Measurements from ENCODE around the gene FOXP1.

Gene FOXP1

GRCh38 chr3:71456826-71457225 is 126.7 kb downstream of the FOXP1 start:
- no peaks in the 10 kb centered on the region for H3K9me3 ChIP-seq (ENCODE audit: low read length)
- no peak overlapping the region for H2AFZ ChIP-seq (ENCODE audit: low read length)

DNA sequence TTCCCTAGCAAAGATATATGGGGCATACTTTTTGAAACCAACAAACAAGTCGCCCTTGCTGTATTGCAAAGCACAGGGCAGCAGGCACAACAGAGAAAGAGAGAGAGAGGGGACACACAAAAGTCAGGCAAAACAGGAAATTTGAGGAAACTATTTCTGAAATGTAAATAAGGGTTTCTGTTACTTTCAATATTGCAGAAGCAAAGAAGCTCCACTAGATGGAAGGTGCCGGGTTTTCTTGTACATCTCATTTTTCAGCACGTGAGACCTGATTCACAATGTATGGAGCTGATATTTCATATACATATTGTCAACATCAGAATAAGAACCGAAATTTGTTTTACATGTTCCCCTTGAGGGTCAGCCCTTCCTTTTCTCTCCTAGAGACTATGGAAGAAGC is 127.4 kb downstream of the FOXP1 start:
- Histone ChIP-seq H3K36me3 (ENCODE audit: insufficient read depth, low read length) (peaks cover 8% of the 10 kb centered on the region; the same call in 1 of the 2 replicates), H3K4me2 (ENCODE audit: low read length) (peak overlapping the region; percentile 64), H3K4me1 (ENCODE audit: insufficient read depth, low read length, severe bottlenecking) (peaks cover 88% of the 10 kb centered on the region), H3K27ac (ENCODE audit: low read depth, low read length, poor library complexity, severe bottlenecking) (peak overlapping the region; percentile 85), H3K9ac (ENCODE audit: low read length) (peak overlapping the region; percentile 58; the same call in 1 of the 2 replicates), H2AFZ (ENCODE audit: low read length) (no peak overlapping the region), H3K4me3 (ENCODE audit: low read depth, low read length, poor library complexity, severe bottlenecking) (peak overlapping the region; percentile 34), H3K27me3 (ENCODE audit: insufficient read depth, low read length) (no peaks in the 10 kb centered on the region), H3K79me2 (ENCODE audit: insufficient read depth, low read length) (peaks cover 77% of the 10 kb centered on the region), H4K20me1 (ENCODE audit: insufficient read depth, low read length) (no peaks in the 10 kb centered on the region), H3K9me2 (ENCODE audit: low read depth, low read length) (no peaks in the 10 kb centered on the region), H3K9me3 (ENCODE audit: low read length) (no peaks in the 10 kb centered on the region), H3F3A (ENCODE audit: insufficient read depth, low read length) (0 out of 2 replicates have a peak, but pooled peaks cover 5% of the 10 kb centered on the region)
- no peak for TF ChIP-seq EZH2 (IDR thresholded peaks at IDR 0.05; ENCODE audit: borderline replicate concordance, low read length)
- no peak; the same call in 1 of the 2 replicates for TF ChIP-seq CTCF (IDR thresholded peaks at IDR 0.05; ENCODE audit: low read length)

More at GRCh38 chr3:71456826-71457225, 126.7 kb downstream of the FOXP1 start:
- no peaks in the 10 kb centered on the region for H3K9me2 ChIP-seq (ENCODE audit: low read depth, low read length)
- H3K79me2 ChIP-seq (ENCODE audit: insufficient read depth, low read length): peaks cover 71% of the 10 kb centered on the region
- 0 out of 2 replicates have a peak, but pooled peaks cover 5% of the 10 kb centered on the region for H3F3A ChIP-seq (ENCODE audit: insufficient read depth, low read length)
- H3K4me1 ChIP-seq (ENCODE audit: insufficient read depth, low read length, severe bottlenecking): peaks cover 81% of the 10 kb centered on the region
- H3K4me2 ChIP-seq (ENCODE audit: low read length): peak overlapping the region; percentile 64
- peak overlapping the region; percentile 58; the same call in 1 of the 2 replicates for H3K9ac ChIP-seq (ENCODE audit: low read length)
- H3K27ac ChIP-seq (ENCODE audit: low read depth, low read length, poor library complexity, severe bottlenecking): peak overlapping the region; percentile 85
- peaks cover 10% of the 10 kb centered on the region; the same call in 1 of the 2 replicates for H3K36me3 ChIP-seq (ENCODE audit: insufficient read depth, low read length)
- H4K20me1 ChIP-seq (ENCODE audit: insufficient read depth, low read length): no peaks in the 10 kb centered on the region
- TF ChIP-seq CTCF (IDR thresholded peaks at IDR 0.05; ENCODE audit: low read length) (no peak), EZH2 (IDR thresholded peaks at IDR 0.05; ENCODE audit: borderline replicate concordance, low read length) (no peak)
- no peaks in the 10 kb centered on the region for H3K27me3 ChIP-seq (ENCODE audit: insufficient read depth, low read length)
- peak overlapping the region; percentile 34 for H3K4me3 ChIP-seq (ENCODE audit: low read depth, low read length, poor library complexity, severe bottlenecking)

- H3K79me2 ChIP-seq (ENCODE audit: insufficient read depth, low read length): peaks cover 85% of the 10 kb centered on the region
- TF ChIP-seq EZH2 (IDR thresholded peaks at IDR 0.05; ENCODE audit: borderline replicate concordance, low read length) (no peak), CTCF (IDR thresholded peaks at IDR 0.05; ENCODE audit: low read length) (no peak)
- H3K27ac ChIP-seq (ENCODE audit: low read depth, low read length, poor library complexity, severe bottlenecking): peak overlapping the region; percentile 85
- H3K4me2 ChIP-seq (ENCODE audit: low read length): peak overlapping the region; percentile 64
- H2AFZ ChIP-seq (ENCODE audit: low read length): no peak overlapping the region
- no peaks in the 10 kb centered on the region for H3K9me2 ChIP-seq (ENCODE audit: low read depth, low read length)
- peak overlapping the region; percentile 58 for H3K9ac ChIP-seq (ENCODE audit: low read length)
- no peaks in the 10 kb centered on the region for H4K20me1 ChIP-seq (ENCODE audit: insufficient read depth, low read length)
- peaks cover 99% of the 10 kb centered on the region for H3K4me1 ChIP-seq (ENCODE audit: insufficient read depth, low read length, severe bottlenecking)
- 0 out of 2 replicates have a peak, but pooled peaks cover 5% of the 10 kb centered on the region for H3F3A ChIP-seq (ENCODE audit: insufficient read depth, low read length)
- no peaks in the 10 kb centered on the region for H3K36me3 ChIP-seq (ENCODE audit: insufficient read depth, low read length)
- no peaks in the 10 kb centered on the region for H3K27me3 ChIP-seq (ENCODE audit: insufficient read depth, low read length)
- H3K4me3 ChIP-seq (ENCODE audit: low read depth, low read length, poor library complexity, severe bottlenecking): peak overlapping the region; percentile 34
- no peaks in the 10 kb centered on the region for H3K9me3 ChIP-seq (ENCODE audit: low read length)
Measured at GRCh38 chr3:71454512-71455403, 128.8 kb downstream of the FOXP1 start.
